Caco-2 (cell line): ENCODE data around the gene OR4X2. TPM values are rescaled to one million over a fixed set of nuclear protein-coding genes. Genes with fewer than 3 reads are reported as not detected.

Source experiments
- BruUV-seq: library from RNA; stranded (reverse); fragments of 400-500 nt; replicated peaks from 2 replicates; lab custom pipeline; 2021; lab: Mats Ljungman, UMichigan
- CTCF ChIA-PET: fragments of 300-600 bp; sonication (Branson Sonifier 250); formaldehyde crosslinking; loops from one replicate; lab custom pipeline; 2022; ENCODE audit warnings: antibody characterized with exemption; lab: Charles Lee
- POLR2A ChIA-PET: fragments of 300-600 bp; sonication (Branson Sonifier 250); formaldehyde crosslinking; loops from one replicate; lab custom pipeline; 2022; ENCODE audit warnings: antibody characterized with exemption; lab: Charles Lee
- DNase-seq, 2 experiments: peaks; one replicate each; pipeline versions ENCODE4 v3.0.0 to v3.0.0-alpha.2; 2020 to 2022
- H3K27me3 ChIP-seq: replicated peaks from 2 replicates; pipeline ENCODE4 v1.6.0; 2011; ENCODE audit warnings: low read length; ENCODE audit not compliant: control insufficient read depth, insufficient read depth
- H3K36me3 ChIP-seq: 2 replicates; pipeline ENCODE4 v1.5.1; 2011; ENCODE audit warnings: low read length; ENCODE audit not compliant: control insufficient read depth, insufficient read depth
- H3K4me1 ChIP-seq: fragments of 250-450 bp; sonication (Bioruptor Pico); 2 replicates; pipeline ENCODE4 v1.5.1; 2020; ENCODE audit warnings: mild to moderate bottlenecking
- H3K4me3 ChIP-seq: 2 replicates; pipeline ENCODE4 v1.5.1; 2011; ENCODE audit warnings: low read depth, mild to moderate bottlenecking, control low read depth, low read length
- H3K9me3 ChIP-seq: fragments of 250-450 bp; sonication (Bioruptor Pico); 2 replicates; pipeline ENCODE4 v1.5.1; 2020; ENCODE audit warnings: mild to moderate bottlenecking, moderate library complexity
- H3K27ac Mint-ChIP-seq: one replicate; pipeline ENCODE4 v1.8.0; 2022; ENCODE audit warnings: mixed read lengths; ENCODE audit not compliant: unreplicated experiment
- H3K27me3 Mint-ChIP-seq: one replicate; pipeline ENCODE4 v1.8.0; 2022; ENCODE audit warnings: mixed read lengths; ENCODE audit not compliant: insufficient read depth, unreplicated experiment
- H3K36me3 Mint-ChIP-seq: one replicate; pipeline ENCODE4 v1.8.0; 2022; ENCODE audit warnings: mild to moderate bottlenecking, mixed read lengths; ENCODE audit not compliant: insufficient read depth, unreplicated experiment
- H3K4me1 Mint-ChIP-seq: one replicate; pipeline ENCODE4 v1.8.0; 2022; ENCODE audit warnings: low read depth, mixed read lengths; ENCODE audit not compliant: unreplicated experiment
- H3K4me3 Mint-ChIP-seq: one replicate; pipeline ENCODE4 v1.8.0; 2022; ENCODE audit warnings: mild to moderate bottlenecking, moderate library complexity, mixed read lengths; ENCODE audit not compliant: unreplicated experiment
- H3K9me3 Mint-ChIP-seq: one replicate; pipeline ENCODE4 v1.8.0; 2022; ENCODE audit warnings: mixed read lengths; ENCODE audit not compliant: unreplicated experiment
- intact Hi-C: fragments of 100-400 bp; cut with micrococcal nuclease; formaldehyde crosslinking; loops from one replicate; pipeline ENCODE4 v1.10.0; 2022; ENCODE audit not compliant: unreplicated experiment
- total RNA-seq: library from RNA; stranded (reverse); gene quantifications from 2 replicates; pipeline ENCODE4 v1.2.3, GENCODE V29; 2022
- TF ChIP-seq, protein P1 (sequence below), 2 experiments: fragments of 200-600 bp in 1 of 2; IDR thresholded peaks; 1 replicate in 1 of 2; 2 replicates in 1 of 2; pipeline versions ENCODE4 v1.5.1 to v1.8.0; 2011 to 2022; ENCODE audit warnings: antibody characterized with exemption in 1 of 2, control low read depth in 1 of 2, inconsistent platforms in 1 of 2, low read depth in 1 of 2, low read length in 1 of 2, mild to moderate bottlenecking in 1 of 2, moderate library complexity in 1 of 2; ENCODE audit not compliant: insufficient read depth in 1 of 2, severe bottlenecking in 1 of 2, unreplicated experiment in 1 of 2

The OR4X2 gene
- total RNA-seq, 1 experiment from 2014 or later = not detected

DNA sequence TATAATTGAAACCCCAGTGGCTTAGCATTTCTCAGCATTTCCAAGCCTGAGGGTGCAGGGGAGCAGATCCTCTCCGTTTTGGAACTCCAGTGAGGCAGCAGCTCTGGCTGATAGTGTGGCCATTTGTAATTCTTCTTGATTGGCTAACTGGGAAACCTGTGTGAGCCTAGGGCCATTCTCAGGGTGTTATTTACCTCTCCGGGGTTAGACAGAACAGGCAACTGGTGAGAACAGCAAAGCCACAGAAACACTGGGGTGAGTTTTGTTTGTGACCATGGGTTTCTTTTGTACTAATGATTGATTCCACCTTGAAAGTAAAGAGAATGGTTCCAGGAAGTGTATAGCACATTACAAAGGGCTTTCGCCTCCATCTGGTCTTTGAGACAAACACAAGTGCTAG is 2.4 kb upstream of the OR4X2 start:
- no peak overlapping the region for H3K4me3 Mint-ChIP-seq
- DNase-seq = no peak
- Histone ChIP-seq H3K36me3 (no peaks in the 10 kb centered on the region), H3K27me3 (no peaks in the 10 kb centered on the region), H3K4me3 (no peak overlapping the region), H3K9me3 (no peaks in the 10 kb centered on the region), H3K4me1 (no peaks in the 10 kb centered on the region)
- no peak overlapping the region for H3K27ac Mint-ChIP-seq
- intact Hi-C loops = no loop called here
- BruUV-seq = no TSS peak
- ChIA-PET CTCF (no interaction called here), POLR2A (no interaction called here)
- TF ChIP-seq, protein P1, sequence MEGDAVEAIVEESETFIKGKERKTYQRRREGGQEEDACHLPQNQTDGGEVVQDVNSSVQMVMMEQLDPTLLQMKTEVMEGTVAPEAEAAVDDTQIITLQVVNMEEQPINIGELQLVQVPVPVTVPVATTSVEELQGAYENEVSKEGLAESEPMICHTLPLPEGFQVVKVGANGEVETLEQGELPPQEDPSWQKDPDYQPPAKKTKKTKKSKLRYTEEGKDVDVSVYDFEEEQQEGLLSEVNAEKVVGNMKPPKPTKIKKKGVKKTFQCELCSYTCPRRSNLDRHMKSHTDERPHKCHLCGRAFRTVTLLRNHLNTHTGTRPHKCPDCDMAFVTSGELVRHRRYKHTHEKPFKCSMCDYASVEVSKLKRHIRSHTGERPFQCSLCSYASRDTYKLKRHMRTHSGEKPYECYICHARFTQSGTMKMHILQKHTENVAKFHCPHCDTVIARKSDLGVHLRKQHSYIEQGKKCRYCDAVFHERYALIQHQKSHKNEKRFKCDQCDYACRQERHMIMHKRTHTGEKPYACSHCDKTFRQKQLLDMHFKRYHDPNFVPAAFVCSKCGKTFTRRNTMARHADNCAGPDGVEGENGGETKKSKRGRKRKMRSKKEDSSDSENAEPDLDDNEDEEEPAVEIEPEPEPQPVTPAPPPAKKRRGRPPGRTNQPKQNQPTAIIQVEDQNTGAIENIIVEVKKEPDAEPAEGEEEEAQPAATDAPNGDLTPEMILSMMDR (IDR thresholded peaks at IDR 0.05; ENCODE audit: insufficient read depth in 1 of 2, low read depth in 1 of 2, low read length in 1 of 2, severe bottlenecking in 1 of 2, unreplicated experiment in 1 of 2) = no peak
- peaks cover under 1% of the 10 kb centered on the region for H3K27me3 Mint-ChIP-seq
- H3K4me1 Mint-ChIP-seq = no peaks in the 10 kb centered on the region
- H3K9me3 Mint-ChIP-seq = no peaks in the 10 kb centered on the region
- H3K36me3 Mint-ChIP-seq = no peaks in the 10 kb centered on the region

DNA sequence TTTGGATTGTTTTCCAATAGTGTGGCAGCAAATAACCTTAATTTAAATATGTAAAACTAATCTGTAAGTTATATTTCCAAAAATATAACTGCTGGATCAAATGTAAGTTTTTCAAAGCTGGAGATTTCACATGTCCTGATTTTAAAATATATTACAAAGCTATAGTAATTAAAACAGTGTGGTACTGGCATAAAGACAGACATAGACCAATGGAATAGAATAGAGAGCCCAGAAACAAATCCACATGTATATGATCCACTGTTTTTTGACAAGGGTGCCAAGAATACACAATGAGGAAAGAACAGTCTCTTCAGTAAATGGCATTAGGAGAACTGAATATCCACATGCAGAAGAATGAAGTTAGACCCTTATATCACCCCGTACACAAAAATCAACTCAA is 4.0 kb downstream of the OR4X2 start:
- H3K36me3 ChIP-seq = no peaks in the 10 kb centered on the region
- TF ChIP-seq, protein P1 (IDR thresholded peaks at IDR 0.05; ENCODE audit: insufficient read depth in 1 of 2, low read depth in 1 of 2, low read length in 1 of 2, severe bottlenecking in 1 of 2, unreplicated experiment in 1 of 2) = no peak
- Mint-ChIP-seq H3K27me3 (no peaks in the 10 kb centered on the region), H3K36me3 (no peaks in the 10 kb centered on the region), H3K27ac (no peak overlapping the region), H3K4me1 (no peaks in the 10 kb centered on the region), H3K4me3 (no peak overlapping the region), H3K9me3 (no peaks in the 10 kb centered on the region)
- intact Hi-C loops = no loop called here
- no peaks in the 10 kb centered on the region for H3K4me1 ChIP-seq
- 0 out of 2 replicates have a peak, but pooled peaks cover 8% of the 10 kb centered on the region for H3K9me3 ChIP-seq
- H3K4me3 ChIP-seq = no peak overlapping the region
- ChIA-PET CTCF (no interaction called here), POLR2A (no interaction called here)
- DNase-seq = no peak
- no peaks in the 10 kb centered on the region for H3K27me3 ChIP-seq
- no TSS peak for BruUV-seq

DNA sequence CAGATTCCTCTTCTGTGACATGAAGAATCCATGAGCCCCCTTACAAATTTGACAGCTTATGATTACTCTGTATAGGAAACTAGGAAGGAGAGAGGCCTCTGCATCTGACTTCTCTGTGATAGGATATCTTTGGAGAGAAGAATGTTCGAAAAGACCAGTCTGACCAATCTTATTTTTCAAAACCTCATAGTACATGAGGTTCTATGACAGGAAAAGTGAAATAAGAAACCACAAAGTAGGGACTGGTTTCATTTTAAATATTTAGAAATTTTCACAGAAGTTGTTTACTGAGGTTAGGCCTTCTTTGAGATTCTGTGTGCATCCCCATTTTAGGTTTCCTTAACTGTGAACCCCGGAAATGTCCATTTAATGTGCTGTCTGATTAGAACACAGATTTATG is 16.7 kb downstream of the OR4X2 start:
- Mint-ChIP-seq H3K9me3 (no peaks in the 10 kb centered on the region), H3K27ac (no peak overlapping the region)
- CTCF ChIA-PET = no interaction called here

More for the DNA sequence above, 16.7 kb downstream of the OR4X2 start:
- BruUV-seq = no TSS peak
- H3K27me3 ChIP-seq = no peaks in the 10 kb centered on the region
- H3K36me3 ChIP-seq = no peaks in the 10 kb centered on the region
- intact Hi-C loops = no loop called here
- TF ChIP-seq, protein P1 (IDR thresholded peaks at IDR 0.05; ENCODE audit: insufficient read depth in 1 of 2, low read depth in 1 of 2, low read length in 1 of 2, severe bottlenecking in 1 of 2, unreplicated experiment in 1 of 2) = no peak
- no peak overlapping the region for H3K4me3 Mint-ChIP-seq
- POLR2A ChIA-PET = no interaction called here
- no peak overlapping the region for H3K4me3 ChIP-seq
- H3K27me3 Mint-ChIP-seq = peaks cover 4% of the 10 kb centered on the region
- no peaks in the 10 kb centered on the region for H3K4me1 ChIP-seq
- no peaks in the 10 kb centered on the region for H3K36me3 Mint-ChIP-seq
- no peaks in the 10 kb centered on the region for H3K9me3 ChIP-seq
- DNase-seq = no peak
- H3K4me1 Mint-ChIP-seq = no peaks in the 10 kb centered on the region
